ENCODE measurements around the gene PDGFRB. TPM values are rescaled to one million over a fixed set of nuclear protein-coding genes. Genes with fewer than 3 reads are reported as not detected.
A peak's percentile ranks its signal among the peaks of the same experiment; 100 is the strongest.

The PDGFRB gene
- polyA plus RNA-seq, 4 donors = 0.45 to 31.6 (median 11.8) TPM

DNA sequence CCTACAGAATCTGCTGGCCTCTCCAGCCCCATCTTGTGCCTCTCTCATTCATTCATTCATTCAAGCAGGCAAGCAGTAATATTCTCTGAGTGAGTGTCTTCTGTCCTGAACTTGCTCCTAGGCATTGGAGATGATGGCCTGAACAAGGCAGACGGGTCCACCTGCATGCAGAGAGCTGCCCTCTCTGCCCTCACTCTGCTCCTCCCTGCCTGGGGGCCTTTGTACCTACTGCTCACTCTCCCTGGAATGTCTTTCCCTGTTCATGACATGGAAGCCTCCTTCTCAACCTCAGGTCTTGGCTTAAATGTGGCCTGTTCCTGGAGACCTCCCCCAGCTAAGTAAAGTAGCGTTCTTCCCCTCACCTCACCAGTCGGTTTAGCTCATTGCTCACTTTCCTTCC is 17.5 kb upstream of the PDGFRB start:
- peaks cover 0 to 69% (median 9%) of the 10 kb centered on the region in 3 donors for H3K4me1 ChIP-seq (ENCODE audit: control insufficient read depth in 3 of 3, insufficient read depth in 2 of 3, low read depth in 1 of 3, low read length in 2 of 3)
- peak overlapping the region in 2 of 3 donors; percentile 34 to 59 for H3K27ac ChIP-seq (ENCODE audit: low read depth in 1 of 3, low read length in 2 of 3)
- no peaks in the 10 kb centered on the region for H3K9me3 ChIP-seq (ENCODE audit: control insufficient read depth in 2 of 2, insufficient read depth in 1 of 2, low read depth in 1 of 2, low read length in 1 of 2)
- no peak for FAIRE-seq
- peak; percentile 54 to 81 for DNase-seq
- H3K36me3 ChIP-seq (ENCODE audit: control insufficient read depth in 3 of 3, insufficient read depth in 2 of 3, low read depth in 1 of 3, low read length in 3 of 3) = peaks cover 0 to 92% (median 0%) of the 10 kb centered on the region in 3 donors
- H3K27me3 ChIP-seq (ENCODE audit: control insufficient read depth in 3 of 3, insufficient read depth in 3 of 3, low read length in 3 of 3) = no peaks in the 10 kb centered on the region
- WGBS, 3 donors = 26 to 62% (median 50%) methylated on average over 3 of the region's 3 CpGs
- no peak overlapping the region for H3K4me3 ChIP-seq (ENCODE audit: low read depth in 1 of 3, low read length in 3 of 3)

DNA sequence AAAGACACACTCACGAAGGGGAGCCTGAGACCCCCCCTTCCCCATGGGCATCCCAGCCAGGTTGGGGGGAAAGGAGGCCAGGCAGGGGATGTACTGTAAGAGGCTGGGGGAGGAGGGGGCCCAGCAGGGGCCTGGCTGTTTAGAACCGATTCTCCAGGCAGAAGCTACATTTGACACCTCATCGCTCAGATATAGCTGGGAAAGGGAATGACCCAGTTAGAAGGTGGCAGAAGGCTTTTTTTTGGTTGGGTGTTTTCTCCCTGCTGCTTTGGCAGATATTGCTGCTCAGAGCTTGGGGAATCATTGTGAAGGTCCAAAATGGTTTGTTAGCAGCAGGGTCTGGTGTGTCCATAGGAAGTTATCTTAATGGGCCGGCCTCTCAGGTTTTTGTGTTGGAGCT is 16.9 kb upstream of the PDGFRB start:
- no peak overlapping the region for H3K4me3 ChIP-seq (ENCODE audit: low read depth in 1 of 3, low read length in 3 of 3)
- H3K4me1 ChIP-seq (ENCODE audit: control insufficient read depth in 3 of 3, insufficient read depth in 2 of 3, low read depth in 1 of 3, low read length in 2 of 3) = peaks cover 0 to 63% (median 9%) of the 10 kb centered on the region in 3 donors
- H3K36me3 ChIP-seq (ENCODE audit: control insufficient read depth in 3 of 3, insufficient read depth in 2 of 3, low read depth in 1 of 3, low read length in 3 of 3) = peaks cover 0 to 89% (median 0%) of the 10 kb centered on the region in 3 donors
- no peaks in the 10 kb centered on the region for H3K9me3 ChIP-seq (ENCODE audit: control insufficient read depth in 2 of 2, insufficient read depth in 1 of 2, low read depth in 1 of 2, low read length in 1 of 2)
- H3K27me3 ChIP-seq (ENCODE audit: control insufficient read depth in 3 of 3, insufficient read depth in 3 of 3, low read length in 3 of 3) = no peaks in the 10 kb centered on the region
- DNase-seq (no peak), FAIRE-seq (no peak)
- 61 to 80% (median 68%) methylated on average over 4 of the region's 4 CpGs for WGBS, 3 donors
- H3K27ac ChIP-seq (ENCODE audit: low read depth in 1 of 3, low read length in 2 of 3) = peak overlapping the region in 1 of 3 donors; percentile 59

DNA sequence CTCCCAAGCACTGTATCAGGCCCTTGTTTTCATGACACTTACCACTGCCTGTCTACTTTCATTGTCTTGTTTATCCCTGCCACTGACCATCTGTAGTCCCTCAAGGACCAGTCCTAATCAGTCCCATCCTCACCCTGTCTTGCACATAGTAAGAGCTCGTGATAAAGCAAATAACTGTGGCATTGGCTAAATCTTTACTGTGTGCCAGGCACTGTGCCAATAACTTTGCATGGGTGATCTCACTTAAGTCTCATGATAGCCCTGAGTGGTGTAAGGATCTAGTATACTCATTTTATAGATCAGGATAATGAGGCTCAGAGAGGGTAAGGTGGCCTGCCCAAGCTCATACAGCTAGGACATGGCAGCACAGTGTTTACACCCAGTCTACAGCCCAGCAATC is 16.5 kb upstream of the PDGFRB start:
- Histone ChIP-seq H3K27ac (ENCODE audit: low read depth in 1 of 3, low read length in 2 of 3) (peak overlapping the region in 2 of 3 donors; percentile 12 to 59), H3K36me3 (ENCODE audit: control insufficient read depth in 3 of 3, insufficient read depth in 2 of 3, low read depth in 1 of 3, low read length in 3 of 3) (peaks cover 0 to 89% (median 0%) of the 10 kb centered on the region in 3 donors), H3K4me1 (ENCODE audit: control insufficient read depth in 3 of 3, insufficient read depth in 2 of 3, low read depth in 1 of 3, low read length in 2 of 3) (peaks cover 0 to 59% (median 9%) of the 10 kb centered on the region in 3 donors), H3K27me3 (ENCODE audit: control insufficient read depth in 3 of 3, insufficient read depth in 3 of 3, low read length in 3 of 3) (no peaks in the 10 kb centered on the region), H3K9me3 (ENCODE audit: control insufficient read depth in 2 of 2, insufficient read depth in 1 of 2, low read depth in 1 of 2, low read length in 1 of 2) (no peaks in the 10 kb centered on the region), H3K4me3 (ENCODE audit: low read depth in 1 of 3, low read length in 3 of 3) (no peak overlapping the region)
- 18 to 43% (median 32%) methylated on average over 1 of the region's 1 CpG for WGBS, 3 donors
- peak in 1 of 2 donors; percentile 63 for DNase-seq
- FAIRE-seq = no peak

DNA sequence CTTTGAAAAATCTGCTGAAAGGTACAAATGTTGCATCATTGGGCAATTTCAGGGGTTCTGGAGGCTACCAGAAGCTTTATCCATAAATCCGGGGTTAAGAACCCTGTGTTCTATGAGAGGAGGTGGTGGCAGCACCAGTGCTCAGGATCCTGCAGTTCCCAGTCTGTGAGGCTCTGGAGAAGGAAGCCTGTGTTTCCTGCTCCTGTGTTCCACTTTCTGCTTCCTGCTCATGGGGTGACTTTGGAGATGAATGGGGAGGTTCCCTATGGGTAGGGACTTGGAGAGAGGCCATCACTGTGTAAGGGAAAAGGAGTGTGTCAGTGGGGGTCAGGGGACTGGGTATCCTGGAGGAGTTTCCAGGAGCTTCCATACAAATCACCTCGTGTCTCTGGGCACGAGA is 13.2 kb upstream of the PDGFRB start:
- Histone ChIP-seq H3K27ac (ENCODE audit: low read depth in 1 of 3, low read length in 2 of 3) (peak overlapping the region in 2 of 3 donors; percentile 34 to 90), H3K27me3 (ENCODE audit: control insufficient read depth in 3 of 3, insufficient read depth in 3 of 3, low read length in 3 of 3) (no peaks in the 10 kb centered on the region), H3K9me3 (ENCODE audit: control insufficient read depth in 2 of 2, insufficient read depth in 1 of 2, low read depth in 1 of 2, low read length in 1 of 2) (no peaks in the 10 kb centered on the region), H3K4me1 (ENCODE audit: control insufficient read depth in 3 of 3, insufficient read depth in 2 of 3, low read depth in 1 of 3, low read length in 2 of 3) (peaks cover 2 to 54% (median 14%) of the 10 kb centered on the region in 3 donors), H3K36me3 (ENCODE audit: control insufficient read depth in 3 of 3, insufficient read depth in 2 of 3, low read depth in 1 of 3, low read length in 3 of 3) (peaks cover 0 to 57% (median 0%) of the 10 kb centered on the region in 3 donors), H3K4me3 (ENCODE audit: low read depth in 1 of 3, low read length in 3 of 3) (peak overlapping the region in 2 of 3 donors; percentile 81 to 91)
- 8 to 25% (median 9%) methylated on average over 3 of the region's 3 CpGs for WGBS, 3 donors
- DNase-seq = peak in 1 of 2 donors; percentile 69
- no peak for FAIRE-seq

DNA sequence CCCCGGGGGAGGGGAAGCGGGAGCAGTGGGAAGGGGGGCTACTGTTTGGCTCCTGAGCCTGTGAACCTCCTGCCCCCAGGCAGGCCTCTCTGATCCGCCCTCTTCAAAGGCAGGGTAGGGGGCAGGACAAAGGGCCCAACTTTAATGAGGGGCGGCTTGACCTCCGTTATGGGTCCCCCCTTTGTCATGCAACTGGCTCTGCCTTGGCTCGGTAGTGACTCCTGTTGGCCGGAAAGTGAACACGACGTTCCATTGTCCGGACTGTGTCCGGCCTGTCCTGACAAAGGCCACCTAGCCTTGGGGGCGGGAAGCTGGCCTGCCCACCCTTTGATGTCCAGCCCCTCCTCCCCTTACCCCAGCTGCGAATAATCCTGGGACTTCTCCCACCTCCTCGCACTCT is 12.3 kb upstream of the PDGFRB start:
- no peaks in the 10 kb centered on the region for H3K27me3 ChIP-seq (ENCODE audit: control insufficient read depth in 3 of 3, insufficient read depth in 3 of 3, low read length in 3 of 3)
- H3K27ac ChIP-seq (ENCODE audit: low read depth in 1 of 3, low read length in 2 of 3) = peak overlapping the region; percentile 77 to 94 (median 90)
- H3K9me3 ChIP-seq (ENCODE audit: control insufficient read depth in 2 of 2, insufficient read depth in 1 of 2, low read depth in 1 of 2, low read length in 1 of 2) = no peaks in the 10 kb centered on the region
- peak overlapping the region; percentile 47 to 91 (median 81) for H3K4me3 ChIP-seq (ENCODE audit: low read depth in 1 of 3, low read length in 3 of 3)
- WGBS, 3 donors = 18 to 65% (median 41%) methylated on average over 14 of the region's 14 CpGs
- peaks cover 0 to 49% (median 0%) of the 10 kb centered on the region in 3 donors for H3K36me3 ChIP-seq (ENCODE audit: control insufficient read depth in 3 of 3, insufficient read depth in 2 of 3, low read depth in 1 of 3, low read length in 3 of 3)
- no peak for FAIRE-seq
- peak in 1 of 2 donors; percentile 67 for DNase-seq
- peaks cover 2 to 54% (median 12%) of the 10 kb centered on the region in 3 donors for H3K4me1 ChIP-seq (ENCODE audit: control insufficient read depth in 3 of 3, insufficient read depth in 2 of 3, low read depth in 1 of 3, low read length in 2 of 3)

DNA sequence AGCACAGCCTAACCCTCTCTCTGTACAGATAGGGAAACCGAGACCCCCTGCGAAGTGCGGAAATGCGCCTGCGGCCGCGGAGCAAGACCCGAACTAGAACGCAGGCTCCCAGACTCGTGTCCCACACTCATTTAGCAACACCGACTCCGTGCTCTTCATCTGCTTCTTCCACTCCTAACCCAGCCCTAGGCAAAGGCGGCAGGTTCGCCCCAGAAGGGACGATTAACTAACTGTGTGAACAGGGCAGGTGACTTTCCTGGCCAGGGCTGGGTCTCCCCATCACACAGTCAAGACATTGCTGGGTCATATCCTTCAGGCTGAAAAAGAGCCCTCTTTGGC is 11.8 kb upstream of the PDGFRB start:
- Histone ChIP-seq H3K9me3 (ENCODE audit: control insufficient read depth in 2 of 2, insufficient read depth in 1 of 2, low read depth in 1 of 2, low read length in 1 of 2) (no peaks in the 10 kb centered on the region), H3K4me1 (ENCODE audit: control insufficient read depth in 3 of 3, insufficient read depth in 2 of 3, low read depth in 1 of 3, low read length in 2 of 3) (peaks cover 2 to 54% (median 10%) of the 10 kb centered on the region in 3 donors), H3K4me3 (ENCODE audit: low read depth in 1 of 3, low read length in 3 of 3) (peak overlapping the region; percentile 47 to 91 (median 81)), H3K36me3 (ENCODE audit: control insufficient read depth in 3 of 3, insufficient read depth in 2 of 3, low read depth in 1 of 3, low read length in 3 of 3) (peaks cover 0 to 45% (median 0%) of the 10 kb centered on the region in 3 donors), H3K27ac (ENCODE audit: low read depth in 1 of 3, low read length in 2 of 3) (peak overlapping the region; percentile 77 to 94 (median 90)), H3K27me3 (ENCODE audit: control insufficient read depth in 3 of 3, insufficient read depth in 3 of 3, low read length in 3 of 3) (no peaks in the 10 kb centered on the region)
- FAIRE-seq (no peak), DNase-seq (peak in 1 of 2 donors; percentile 62)
- WGBS, 3 donors = 13 to 47% (median 24%) methylated on average over 15 of the region's 15 CpGs

DNA sequence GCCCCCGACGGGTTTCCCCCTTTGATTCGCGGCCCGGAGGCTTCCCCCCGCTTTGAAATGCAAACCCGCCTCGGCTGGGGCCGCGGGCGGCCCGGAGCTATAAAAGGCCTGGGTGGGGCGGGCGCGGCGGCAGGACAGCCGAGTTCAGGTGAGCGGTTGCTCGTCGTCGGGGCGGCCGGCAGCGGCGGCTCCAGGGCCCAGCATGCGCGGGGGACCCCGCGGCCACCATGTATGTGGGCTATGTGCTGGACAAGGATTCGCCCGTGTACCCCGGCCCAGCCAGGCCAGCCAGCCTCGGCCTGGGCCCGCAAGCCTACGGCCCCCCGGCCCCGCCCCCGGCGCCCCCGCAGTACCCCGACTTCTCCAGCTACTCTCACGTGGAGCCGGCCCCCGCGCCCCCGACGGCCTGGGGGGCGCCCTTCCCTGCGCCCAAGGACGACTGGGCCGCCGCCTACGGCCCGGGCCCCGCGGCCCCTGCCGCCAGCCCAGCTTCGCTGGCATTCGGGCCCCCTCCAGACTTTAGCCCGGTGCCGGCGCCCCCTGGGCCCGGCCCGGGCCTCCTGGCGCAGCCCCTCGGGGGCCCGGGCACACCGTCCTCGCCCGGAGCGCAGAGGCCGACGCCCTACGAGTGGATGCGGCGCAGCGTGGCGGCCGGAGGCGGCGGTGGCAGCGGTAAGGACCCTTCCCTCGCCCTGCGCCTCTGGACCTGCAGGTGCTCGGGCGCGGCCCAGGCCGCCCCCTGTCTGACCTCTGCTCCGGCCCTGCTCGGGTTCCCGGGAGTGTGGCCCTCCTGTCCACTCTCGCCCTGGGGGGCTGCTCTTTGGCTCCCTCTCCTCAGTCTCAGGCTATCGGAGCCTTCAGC is 11.2 kb upstream of the PDGFRB start, which contains the start of gene CDX1:
TSS of gene CDX1 (plus strand) at position 129 of the 862 bp plus-strand sequence. CDS start at position 228, 99 bp downstream.
- WGBS, 3 donors = 11 to 38% (median 16%) methylated on average over 66 to 93 of the region's 93 CpGs
- peak; percentile 70 to 86 for DNase-seq
- Histone ChIP-seq H3K4me1 (ENCODE audit: control insufficient read depth in 3 of 3, insufficient read depth in 2 of 3, low read depth in 1 of 3, low read length in 2 of 3) (peaks cover 2 to 54% (median 13%) of the 10 kb centered on the region in 3 donors), H3K27me3 (ENCODE audit: control insufficient read depth in 3 of 3, insufficient read depth in 3 of 3, low read length in 3 of 3) (no peaks in the 10 kb centered on the region), H3K9me3 (ENCODE audit: control insufficient read depth in 2 of 2, insufficient read depth in 1 of 2, low read depth in 1 of 2, low read length in 1 of 2) (no peaks in the 10 kb centered on the region), H3K4me3 (ENCODE audit: low read depth in 1 of 3, low read length in 3 of 3) (peak within 1 kb of the TSS; percentile 47 to 91 (median 81)), H3K36me3 (ENCODE audit: control insufficient read depth in 3 of 3, insufficient read depth in 2 of 3, low read depth in 1 of 3, low read length in 3 of 3) (peaks cover 0 to 39% (median 0%) of the 10 kb centered on the region in 3 donors), H3K27ac (ENCODE audit: low read depth in 1 of 3, low read length in 2 of 3) (peak within 1 kb of the TSS; percentile 77 to 94 (median 90))
- no peak for FAIRE-seq

DNA sequence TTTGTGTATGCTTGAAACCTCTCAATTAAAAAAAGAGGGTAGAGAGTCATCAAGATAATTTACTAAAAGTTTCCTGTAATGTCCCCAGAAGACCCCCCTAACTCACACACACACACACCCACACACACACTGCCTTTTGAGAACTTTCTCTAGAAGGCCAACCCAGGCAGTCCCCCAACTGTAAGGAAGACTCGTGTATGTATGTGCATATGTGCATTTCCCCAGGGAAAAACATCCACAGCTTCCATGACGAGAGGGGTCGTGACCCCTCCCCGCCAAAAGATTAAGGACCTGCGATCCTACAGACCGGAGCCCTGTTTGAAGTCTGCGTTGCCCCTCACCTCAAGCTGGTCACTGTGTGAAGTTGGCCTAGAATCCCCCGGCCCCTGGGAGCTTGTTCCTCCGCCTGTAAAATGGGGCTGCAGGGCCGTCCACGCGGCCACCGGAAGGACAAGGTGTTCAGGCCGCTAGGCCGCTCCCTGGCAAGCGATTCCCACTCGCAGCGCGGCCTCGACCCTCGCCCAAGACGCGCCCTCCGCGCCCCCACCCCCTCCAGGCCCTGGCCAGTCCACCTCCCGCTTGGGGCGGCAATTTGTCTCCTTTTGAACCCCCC is 10.5 kb upstream of the PDGFRB start:
- Histone ChIP-seq H3K27me3 (ENCODE audit: control insufficient read depth in 3 of 3, insufficient read depth in 3 of 3, low read length in 3 of 3) (no peaks in the 10 kb centered on the region), H3K4me3 (ENCODE audit: low read depth in 1 of 3, low read length in 3 of 3) (peak overlapping the region in 2 of 3 donors; percentile 44 to 81), H3K9me3 (ENCODE audit: control insufficient read depth in 2 of 2, insufficient read depth in 1 of 2, low read depth in 1 of 2, low read length in 1 of 2) (no peaks in the 10 kb centered on the region), H3K27ac (ENCODE audit: low read depth in 1 of 3, low read length in 2 of 3) (peak overlapping the region; percentile 57 to 94 (median 90)), H3K36me3 (ENCODE audit: control insufficient read depth in 3 of 3, insufficient read depth in 2 of 3, low read depth in 1 of 3, low read length in 3 of 3) (peaks cover 0 to 32% (median 0%) of the 10 kb centered on the region in 3 donors), H3K4me1 (ENCODE audit: control insufficient read depth in 3 of 3, insufficient read depth in 2 of 3, low read depth in 1 of 3, low read length in 2 of 3) (peaks cover 2 to 55% (median 13%) of the 10 kb centered on the region in 3 donors)
- DNase-seq (no peak), FAIRE-seq (no peak)
- 25 to 65% (median 50%) methylated on average over 18 to 27 of the region's 27 CpGs for WGBS, 3 donors
